ENCODE measurements around the gene CLEC4A.
"Not testable (repeated sequence)": the region's sequence is repeated elsewhere in the genome, so short reads cannot be mapped to it uniquely, and the experiment has no call there.

DNA sequence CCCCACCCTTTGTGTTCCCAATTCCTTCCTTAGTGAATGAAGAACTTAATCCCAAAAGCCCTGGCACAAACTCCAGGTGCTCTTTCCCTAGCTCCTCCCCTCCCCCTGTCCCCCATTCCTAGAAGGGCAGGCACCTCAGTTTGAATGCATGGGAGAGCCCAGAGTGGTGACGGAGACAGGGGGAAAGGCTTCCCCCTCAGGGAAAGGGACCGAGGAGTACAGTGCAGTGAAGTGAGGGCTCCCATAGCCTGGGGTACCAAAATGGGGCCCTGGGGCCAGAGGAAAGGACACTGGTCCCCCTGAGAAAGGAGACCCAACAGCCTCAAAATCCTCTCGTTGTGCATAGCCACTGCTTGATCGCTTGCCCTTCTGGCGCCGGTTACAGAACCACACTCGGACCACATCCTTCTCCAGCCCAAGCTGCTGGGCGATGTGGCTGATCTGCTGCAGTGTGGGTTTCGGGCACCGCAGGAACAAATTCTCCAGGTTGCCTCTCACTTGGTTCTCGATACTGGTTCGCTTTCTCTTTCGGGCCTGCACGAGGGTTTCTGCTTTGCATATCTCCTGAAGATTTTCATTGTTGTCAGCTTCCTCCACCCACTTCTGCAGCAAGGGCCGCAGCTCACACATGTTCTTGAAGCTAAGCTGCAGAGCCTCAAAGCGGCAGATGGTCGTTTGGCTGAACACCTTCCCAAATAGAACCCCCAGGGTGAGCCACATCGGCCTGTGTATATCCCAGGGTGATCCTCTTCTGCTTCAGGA, 10.4 kb downstream of the CLEC4A start:
- not testable (repeated sequence) for TF ChIP-seq ZNF274 (IDR thresholded peaks at IDR 0.05; ENCODE audit: low read depth, low read length); SUZ12 (IDR thresholded peaks at IDR 0.05; ENCODE audit: extremely low read depth, insufficient read depth, insufficient read length); YY1 (IDR thresholded peaks at IDR 0.05; ENCODE audit: insufficient read depth, insufficient read length)

Data from NT2/D1 (cell line).